CD8-positive, alpha-beta memory T cell (primary cell): Measurements from ENCODE around the gene CLPSL2. TPM values are rescaled to one million over a fixed set of nuclear protein-coding genes. Genes with fewer than 3 reads are reported as not detected.

ENCODE experiments used
- CTCF ChIA-PET: fragments of 350-600 bp; sonication (Branson Sonifier 250); formaldehyde crosslinking; loops from one replicate; lab custom pipeline; 2021; ENCODE audit warnings: antibody characterized with exemption; lab: Charles Lee
- POLR2A ChIA-PET: fragments of 350-600 bp; sonication (Branson Sonifier 250); formaldehyde crosslinking; loops from one replicate; lab custom pipeline; 2021; ENCODE audit warnings: antibody characterized with exemption; lab: Charles Lee
- DNase-seq, 5 donors: peaks; one replicate each; pipeline versions ENCODE4 v3.0.0 to v3.0.0-alpha.2; 2020 to 2022; ENCODE audit warnings: mixed read lengths in 1 of 5
- H3K27ac ChIP-seq: one replicate; pipeline ENCODE4 v1.7.0; 2013; ENCODE audit warnings: low read depth, mild to moderate bottlenecking, low read length, moderate library complexity
- H3K27me3 ChIP-seq: 2 replicates; pipeline ENCODE4 v1.7.0; 2013; ENCODE audit warnings: low read length, mild to moderate bottlenecking; ENCODE audit not compliant: insufficient read depth, poor library complexity, severe bottlenecking
- H3K36me3 ChIP-seq: 2 replicates; pipeline ENCODE4 v1.7.0; 2013; ENCODE audit warnings: mild to moderate bottlenecking, low read length, moderate library complexity; ENCODE audit not compliant: insufficient read depth
- H3K4me1 ChIP-seq: 2 replicates; pipeline ENCODE4 v1.7.0; 2013; ENCODE audit warnings: mild to moderate bottlenecking, low read length, moderate library complexity; ENCODE audit not compliant: insufficient read depth
- H3K4me3 ChIP-seq: 2 replicates; pipeline ENCODE4 v1.7.0; 2013; ENCODE audit warnings: mild to moderate bottlenecking, low read length
- H3K9me3 ChIP-seq: 2 replicates; pipeline ENCODE4 v1.7.0; 2013; ENCODE audit warnings: mild to moderate bottlenecking, low read length
- H3K27ac Mint-ChIP-seq, 8 donors: one replicate each; pipeline ENCODE4 v1.8.0; 2020 to 2021; ENCODE audit warnings: mixed read lengths in 8 of 8, mild to moderate bottlenecking in 6 of 8, inconsistent platforms in 3 of 8, moderate library complexity in 3 of 8
- H3K27me3 Mint-ChIP-seq, 2 donors: one replicate each; pipeline ENCODE4 v1.8.0; 2020 to 2021; ENCODE audit warnings: mixed read lengths in 2 of 2, mild to moderate bottlenecking in 1 of 2, moderate library complexity in 1 of 2
- H3K36me3 Mint-ChIP-seq, 3 donors: one replicate each; pipeline ENCODE4 v1.8.0; 2020 to 2021; ENCODE audit warnings: mixed read lengths in 3 of 3, inconsistent platforms in 1 of 3, mild to moderate bottlenecking in 1 of 3
- H3K4me1 Mint-ChIP-seq, 3 donors: one replicate each; pipeline ENCODE4 v1.8.0; 2020 to 2021; ENCODE audit warnings: mixed read lengths in 3 of 3, inconsistent platforms in 1 of 3, mild to moderate bottlenecking in 1 of 3
- H3K4me3 Mint-ChIP-seq, 7 donors: one replicate each; pipeline ENCODE4 v1.8.0; 2020 to 2021; ENCODE audit warnings: mixed read lengths in 7 of 7, mild to moderate bottlenecking in 6 of 7, moderate library complexity in 4 of 7, inconsistent platforms in 2 of 7
- H3K9me3 Mint-ChIP-seq, 5 donors: one replicate each; pipeline ENCODE4 v1.8.0; 2020 to 2022; ENCODE audit warnings: mixed read lengths in 5 of 5, mild to moderate bottlenecking in 3 of 5, moderate library complexity in 2 of 5, inconsistent platforms in 1 of 5
- polyA plus RNA-seq: library from polyadenylated mRNA; unstranded; fragments of 300-500 nt; fragmentation: Illumina TruSeq; gene quantifications from one replicate; pipeline ENCODE4 v1.2.3, GENCODE V29; 2021
- total RNA-seq, 2 experiments: library from RNA; stranded (reverse); gene quantifications; one replicate each; pipeline ENCODE4 v1.2.3, GENCODE V29; 2021

CLPSL2 gene
- total and polyA plus RNA-seq, 3 experiments from 2014 or later, result not detected

DNA sequence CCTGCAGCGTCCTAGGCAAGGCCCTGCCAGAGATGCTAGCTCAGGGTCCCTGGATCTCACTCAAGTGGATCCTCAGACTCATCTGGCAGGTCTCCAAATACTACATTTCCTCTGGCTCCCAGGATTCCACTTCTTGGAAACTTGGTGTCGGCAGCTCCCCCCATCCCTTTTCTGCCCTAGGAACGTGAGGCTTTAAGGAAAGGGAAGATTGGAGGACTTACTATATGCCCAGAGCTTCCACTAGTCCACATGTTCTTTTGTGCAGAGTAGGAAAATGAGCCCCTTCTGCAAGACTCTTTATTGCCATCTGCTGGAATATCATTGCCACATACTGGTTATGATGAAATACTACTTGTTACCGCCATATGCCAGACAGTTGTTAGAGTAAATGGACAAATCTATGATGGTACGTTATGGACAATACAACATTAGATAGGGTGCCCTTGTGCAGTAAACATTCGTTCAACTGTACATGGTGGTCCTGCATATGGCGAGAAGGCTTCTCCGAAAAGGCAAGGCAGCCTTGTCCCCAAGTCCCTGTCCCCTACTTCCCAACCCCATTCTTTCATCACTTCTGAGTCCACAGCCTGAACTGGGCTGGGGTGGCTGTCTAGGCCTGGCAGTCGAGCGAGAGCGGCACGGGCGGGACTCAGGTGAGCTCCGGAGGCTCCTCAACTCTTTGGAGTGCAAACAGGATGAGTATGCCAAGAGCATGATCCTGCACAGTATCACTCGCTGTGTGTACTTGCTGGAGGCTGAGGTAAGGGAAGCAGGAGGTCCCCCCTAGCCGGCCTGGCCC is 38.8 kb upstream of the CLPSL2 start:
- peaks cover 32 to 46% (median 37%) of the 10 kb centered on the region in 3 donors for H3K4me1 Mint-ChIP-seq
- H3K9me3 Mint-ChIP-seq, result no peaks in the 10 kb centered on the region
- Histone ChIP-seq H3K36me3 (no peaks in the 10 kb centered on the region), H3K4me3 (no peak overlapping the region), H3K27ac (no peak overlapping the region), H3K9me3 (no peaks in the 10 kb centered on the region), H3K4me1 (peaks cover 46% of the 10 kb centered on the region), H3K27me3 (no peaks in the 10 kb centered on the region)
- H3K27me3 Mint-ChIP-seq, result no peaks in the 10 kb centered on the region
- peak in 2 of 5 donors; percentile 64 to 70 for DNase-seq
- ChIA-PET CTCF (interaction anchor here (0.7 to 8.6 kb wide), 44 partner anchors 11 to 444 kb away, joined by 3 to 113 read pairs (median 6); partner anchors contain the start of genes PPARD and RPL10A), POLR2A (interaction anchor here (1.5 kb wide), 1 partner anchor 131 kb away, joined by 3 read pairs; no protein-coding TSS in a partner anchor)
- peak overlapping the region in 7 of 8 donors; percentile 51 to 94 (median 77) for H3K27ac Mint-ChIP-seq
- no peaks in the 10 kb centered on the region for H3K36me3 Mint-ChIP-seq
- H3K4me3 Mint-ChIP-seq, result peak overlapping the region in 4 of 7 donors; percentile 19 to 71 (median 38)

DNA sequence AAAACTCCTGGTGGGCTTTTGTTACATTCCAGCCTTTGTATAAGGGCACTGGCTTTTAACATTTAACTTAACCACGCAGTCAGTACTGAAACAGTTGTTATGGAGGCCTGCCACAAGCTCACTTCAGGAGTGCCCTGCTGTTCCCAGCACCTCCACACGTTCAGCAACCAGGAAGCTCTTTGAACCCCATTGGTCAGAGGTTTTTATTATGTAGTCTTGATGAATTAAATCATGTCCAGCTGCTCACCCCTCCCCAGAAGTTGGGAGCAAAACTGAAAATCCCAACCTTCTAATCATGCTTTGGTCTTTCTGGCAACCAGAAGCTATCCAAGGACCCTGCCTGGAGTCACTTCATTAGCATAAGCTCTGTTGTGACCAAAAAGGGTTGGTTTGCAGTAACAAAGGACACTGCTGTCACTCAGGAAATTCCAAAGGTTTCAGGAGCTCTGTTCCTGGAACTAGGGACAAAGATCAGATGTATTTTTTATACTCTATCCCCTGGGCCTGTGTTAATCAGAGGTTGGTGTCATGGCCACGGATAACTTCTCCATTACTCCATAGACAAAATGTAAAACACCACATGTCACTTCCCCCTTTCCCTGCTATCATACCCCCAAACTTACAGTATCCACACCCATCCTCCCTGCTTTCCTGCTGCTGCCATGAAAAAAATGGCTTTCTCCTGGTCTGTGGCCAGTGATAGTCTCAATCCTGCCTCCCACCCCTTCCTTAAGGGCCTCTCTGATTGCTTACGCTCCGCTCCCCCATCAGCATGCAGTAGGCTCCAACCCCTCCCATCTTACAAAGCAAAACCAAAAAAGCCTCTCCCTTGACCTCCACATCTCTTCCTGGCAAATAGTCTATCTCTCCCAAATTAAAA is 36.5 kb upstream of the CLPSL2 start:
- peak overlapping the region in 1 of 8 donors; percentile 9 for H3K27ac Mint-ChIP-seq
- H3K27ac ChIP-seq, result no peak overlapping the region
- ChIA-PET CTCF (interaction anchor here (0.9 to 8.6 kb wide), 5 partner anchors 115 to 398 kb away, joined by 3 to 113 read pairs (median 3); partner anchors contain the start of gene FANCE), POLR2A (interaction anchor here (0.6 kb wide), 1 partner anchor 451 kb away, joined by 3 read pairs; no protein-coding TSS in a partner anchor)
- H3K36me3 Mint-ChIP-seq, result no peaks in the 10 kb centered on the region
- DNase-seq, result no peak
- no peaks in the 10 kb centered on the region for H3K36me3 ChIP-seq
- H3K4me3 ChIP-seq, result no peak overlapping the region
- H3K4me1 ChIP-seq, result peaks cover 27% of the 10 kb centered on the region
- H3K9me3 ChIP-seq, result no peaks in the 10 kb centered on the region
- H3K4me3 Mint-ChIP-seq, result no peak overlapping the region
- peaks cover 0 to 3% of the 10 kb centered on the region in 2 donors for H3K27me3 Mint-ChIP-seq
- H3K27me3 ChIP-seq, result no peaks in the 10 kb centered on the region
- no peaks in the 10 kb centered on the region for H3K9me3 Mint-ChIP-seq
- peaks cover 21 to 28% (median 23%) of the 10 kb centered on the region in 3 donors for H3K4me1 Mint-ChIP-seq

DNA sequence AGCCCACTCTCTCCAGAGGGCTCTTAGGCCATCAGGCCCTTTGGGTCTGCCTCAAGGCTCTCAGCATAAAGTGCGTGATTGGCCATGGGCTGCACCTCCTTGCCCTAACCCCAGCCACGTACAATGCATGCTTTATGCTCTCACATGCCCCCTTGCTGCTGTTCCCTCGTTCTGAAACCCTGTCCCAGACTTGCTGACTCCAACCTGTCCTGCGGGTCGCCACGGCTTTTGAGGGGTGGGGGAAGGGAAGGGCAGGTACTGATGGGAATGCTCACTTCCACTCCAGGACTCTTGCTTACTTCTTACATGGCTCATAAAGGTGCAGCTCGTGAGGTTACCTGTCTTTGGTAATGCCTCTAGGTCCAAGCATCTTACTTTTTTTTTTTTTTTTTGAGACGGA is 33.6 kb upstream of the CLPSL2 start:
- Histone ChIP-seq H3K27me3 (no peaks in the 10 kb centered on the region), H3K4me1 (no peaks in the 10 kb centered on the region), H3K27ac (no peak overlapping the region), H3K9me3 (no peaks in the 10 kb centered on the region), H3K36me3 (no peaks in the 10 kb centered on the region), H3K4me3 (no peak overlapping the region)
- ChIA-PET POLR2A (no interaction called here), CTCF (no interaction called here)
- peak overlapping the region in 1 of 8 donors; percentile 63 for H3K27ac Mint-ChIP-seq
- peaks cover 0 to 4% (median under 1%) of the 10 kb centered on the region in 5 donors for H3K9me3 Mint-ChIP-seq
- peaks cover 0 to 10% (median 3%) of the 10 kb centered on the region in 3 donors for H3K36me3 Mint-ChIP-seq
- DNase-seq, result no peak
- peaks cover 0 to under 1% (median 0%) of the 10 kb centered on the region in 3 donors for H3K4me1 Mint-ChIP-seq
- H3K27me3 Mint-ChIP-seq, result peaks cover 0 to 3% of the 10 kb centered on the region in 2 donors
- H3K4me3 Mint-ChIP-seq, result no peak overlapping the region

- CTCF ChIA-PET, result no interaction called here
- H3K9me3 ChIP-seq, result no peaks in the 10 kb centered on the region
- Mint-ChIP-seq H3K4me1 (no peaks in the 10 kb centered on the region), H3K9me3 (peaks cover 2 to 7% (median 6%) of the 10 kb centered on the region in 5 donors), H3K27ac (peak overlapping the region in 1 of 8 donors; percentile 8), H3K27me3 (peaks cover 3 to 4% of the 10 kb centered on the region in 2 donors), H3K36me3 (peaks cover 0 to 13% (median 3%) of the 10 kb centered on the region in 3 donors), H3K4me3 (no peak overlapping the region)
- no peaks in the 10 kb centered on the region for H3K27me3 ChIP-seq
- POLR2A ChIA-PET, result no interaction called here
- no peak overlapping the region for H3K4me3 ChIP-seq
- no peaks in the 10 kb centered on the region for H3K4me1 ChIP-seq
- DNase-seq, result no peak
- no peak overlapping the region for H3K27ac ChIP-seq
- H3K36me3 ChIP-seq, result no peaks in the 10 kb centered on the region
Measured at GRCh38 chr6:35745509-35745908, 30.9 kb upstream of the CLPSL2 start.

DNA sequence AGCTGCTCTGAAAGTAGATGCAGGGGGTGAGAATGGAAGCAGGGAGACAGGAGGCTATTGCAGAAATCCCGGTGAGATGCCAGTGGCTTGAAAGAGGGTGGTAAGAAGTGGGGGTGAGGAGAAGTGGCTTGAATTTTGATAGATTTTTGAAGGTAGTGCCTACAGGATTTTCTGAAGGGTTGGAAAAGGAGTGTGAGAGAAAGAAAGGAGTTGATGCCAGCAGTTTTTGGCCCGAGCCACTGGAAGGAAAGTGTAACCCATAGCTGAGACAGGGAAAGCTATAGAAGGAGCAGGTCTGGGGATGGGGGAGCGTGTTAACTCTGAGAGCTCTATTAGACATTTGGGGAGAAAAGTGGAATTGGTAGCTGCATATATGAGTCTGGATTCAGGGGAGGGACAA is 29.9 kb upstream of the CLPSL2 start:
- Histone ChIP-seq H3K4me3 (no peak overlapping the region), H3K4me1 (no peaks in the 10 kb centered on the region), H3K36me3 (no peaks in the 10 kb centered on the region), H3K27me3 (no peaks in the 10 kb centered on the region), H3K27ac (no peak overlapping the region), H3K9me3 (no peaks in the 10 kb centered on the region)
- POLR2A ChIA-PET, result no interaction called here
- DNase-seq, result no peak
- Mint-ChIP-seq H3K4me1 (no peaks in the 10 kb centered on the region), H3K27me3 (peaks cover 4 to 5% of the 10 kb centered on the region in 2 donors), H3K27ac (peak overlapping the region in 1 of 8 donors; percentile 27), H3K9me3 (peaks cover 2 to 7% (median 6%) of the 10 kb centered on the region in 5 donors), H3K36me3 (peaks cover 0 to 13% (median 3%) of the 10 kb centered on the region in 3 donors), H3K4me3 (no peak overlapping the region)
- CTCF ChIA-PET, result interaction anchor here (1.2 to 1.5 kb wide), 3 partner anchors 10 to 279 kb away, joined by 3 to 5 read pairs (median 3); no protein-coding TSS in a partner anchor

GRCh38 chr6:35747877-35748276 is 28.5 kb upstream of the CLPSL2 start:
- Mint-ChIP-seq H3K36me3 (peaks cover 0 to 13% (median 3%) of the 10 kb centered on the region in 3 donors), H3K4me3 (no peak overlapping the region), H3K4me1 (no peaks in the 10 kb centered on the region), H3K9me3 (peaks cover 2 to 7% (median 6%) of the 10 kb centered on the region in 5 donors), H3K27ac (no peak overlapping the region), H3K27me3 (peaks cover 4 to 7% of the 10 kb centered on the region in 2 donors)
- ChIA-PET CTCF (interaction anchor here (1.5 kb wide), 1 partner anchor 280 kb away, joined by 5 read pairs; no protein-coding TSS in a partner anchor), POLR2A (no interaction called here)
- H3K4me1 ChIP-seq, result no peaks in the 10 kb centered on the region
- H3K27me3 ChIP-seq, result no peaks in the 10 kb centered on the region
- H3K4me3 ChIP-seq, result no peak overlapping the region
- no peak overlapping the region for H3K27ac ChIP-seq
- H3K36me3 ChIP-seq, result no peaks in the 10 kb centered on the region
- no peak for DNase-seq
- no peaks in the 10 kb centered on the region for H3K9me3 ChIP-seq

- no peak overlapping the region for H3K27ac Mint-ChIP-seq
- H3K4me3 Mint-ChIP-seq, result no peak overlapping the region
- H3K36me3 Mint-ChIP-seq, result peaks cover 0 to 13% (median 3%) of the 10 kb centered on the region in 3 donors
Measured at GRCh38 chr6:35750557-35750956, 25.8 kb upstream of the CLPSL2 start.

More at GRCh38 chr6:35750557-35750956, 25.8 kb upstream of the CLPSL2 start:
- no peaks in the 10 kb centered on the region for H3K4me1 ChIP-seq
- ChIA-PET POLR2A (no interaction called here), CTCF (no interaction called here)
- no peaks in the 10 kb centered on the region for H3K9me3 ChIP-seq
- no peaks in the 10 kb centered on the region for H3K36me3 ChIP-seq
- no peak overlapping the region for H3K4me3 ChIP-seq
- Mint-ChIP-seq H3K4me1 (no peaks in the 10 kb centered on the region), H3K9me3 (peaks cover 2 to 7% (median 6%) of the 10 kb centered on the region in 5 donors), H3K27me3 (peaks cover 4 to 6% of the 10 kb centered on the region in 2 donors)
- H3K27me3 ChIP-seq, result no peaks in the 10 kb centered on the region
- no peak for DNase-seq
- no peak overlapping the region for H3K27ac ChIP-seq
